A549 (cell line): ENCODE data around the gene ADGRG6. TPM values are rescaled to one million over a fixed set of nuclear protein-coding genes. Genes with fewer than 3 reads are reported as not detected.

Experiments used
- ATAC-seq, 2 experiments: fragments of 200-7000 bp in 1 of 2; fragments of >200 bp in 1 of 2; cut with Nextera tagmentation in 1 of 2; cut with Tn5 transposase in 1 of 2; 3 replicates each; pipeline versions ENCODE4 v1.8.0 to v1.9.1; 2018 to 2020; ENCODE audit warnings: mild to moderate bottlenecking in 1 of 2, moderate library complexity in 1 of 2
- CTCF ChIA-PET: fragments of 300-600 bp; sonication (Branson Sonifier 250); formaldehyde crosslinking; extraction: SDS; loops from one replicate; lab custom pipeline; 2021; ENCODE audit warnings: antibody characterized with exemption, inconsistent platforms; lab: Yijun Ruan, JAX
- POLR2A ChIA-PET: fragments of 350-600 bp; formaldehyde crosslinking; extraction: SDS; loops from one replicate; lab custom pipeline; 2021; ENCODE audit warnings: antibody characterized with exemption, inconsistent platforms; lab: Yijun Ruan, JAX
- DNase-seq, 2 experiments: peaks; one replicate each; pipeline versions ENCODE4 v3.0.0 to v3.0.0-alpha.2; 2011 to 2016; ENCODE audit warnings: low read depth in 1 of 2, low spot score in 1 of 2
- FAIRE-seq: peaks from 2 replicates; lab custom pipeline; 2011; peaks lifted over from hg19 to GRCh38; lab: Jason Lieb, UNC
- H3K27ac ChIP-seq, 2 experiments: fragments of >200 bp; sonication (Bioruptor Twin); formaldehyde crosslinking; 3 replicates each; pipeline ENCODE4 v1.5.1; 2016 to 2017
- H3K4me1 ChIP-seq: fragments of >200 bp; sonication (Bioruptor Twin); formaldehyde crosslinking; 3 replicates; pipeline ENCODE4 v1.6.1; 2016
- H3K4me2 ChIP-seq: fragments of >200 bp; sonication (Bioruptor Twin); formaldehyde crosslinking; 3 replicates; pipeline ENCODE4 v1.6.1; 2016
- H3K4me3 ChIP-seq: fragments of >200 bp; sonication (Bioruptor Twin); formaldehyde crosslinking; 3 replicates; pipeline ENCODE4 v1.5.1; 2016
- H3K9me3 ChIP-seq: fragments of >200 bp; sonication (Bioruptor Twin); formaldehyde crosslinking; 3 replicates; pipeline ENCODE4 v1.6.1; 2016
- BCL3 ChIP-seq: fragments of >200 bp; sonication (Bioruptor Twin); formaldehyde crosslinking; IDR thresholded peaks from 3 replicates; pipeline ENCODE4 v1.6.1; 2016
- BHLHE40 ChIP-seq: IDR thresholded peaks from 2 replicates; pipeline ENCODE4 v1.6.1; 2012; ENCODE audit warnings: low read depth, low read length, inconsistent platforms
- CEBPB ChIP-seq, 2 experiments: fragments of >200 bp in 1 of 2; sonication (Bioruptor Twin) in 1 of 2; formaldehyde crosslinking in 1 of 2; IDR thresholded peaks; 2 replicates each; pipeline ENCODE4 v1.6.1; 2012 to 2016
- CTCF ChIP-seq: fragments of >200 bp; sonication (Bioruptor Twin); formaldehyde crosslinking; IDR thresholded peaks from 3 replicates; pipeline ENCODE4 v1.5.1; 2016
- EHMT2 ChIP-seq: fragments of 200-600 bp; sonication (generic); IDR thresholded peaks from 2 replicates; pipeline ENCODE4 v1.6.1; 2016; ENCODE audit warnings: antibody characterized with exemption, low read depth, mild to moderate bottlenecking, moderate library complexity
- EP300 ChIP-seq, 2 experiments: fragments of >200 bp; sonication (Bioruptor Twin); formaldehyde crosslinking; IDR thresholded peaks; 2 replicates in 1 of 2; 3 replicates in 1 of 2; pipeline ENCODE4 v1.6.1; 2016 to 2017
- FOXS1 ChIP-seq: fragments of 250-450 bp; sonication (Bioruptor Pico); IDR thresholded peaks from 2 replicates; pipeline ENCODE4 v1.5.0; 2020; ENCODE audit warnings: mild to moderate bottlenecking, moderate library complexity
- GATA3 ChIP-seq: IDR thresholded peaks from 2 replicates; pipeline ENCODE4 v1.6.1; 2012; ENCODE audit warnings: borderline replicate concordance
- HMGXB4 ChIP-seq: fragments of 250-450 bp; sonication (Bioruptor Pico); IDR thresholded peaks from 2 replicates; pipeline ENCODE4 v1.5.0; 2021; ENCODE audit warnings: mild to moderate bottlenecking, moderate library complexity, borderline replicate concordance
- HOXB5 ChIP-seq: fragments of 250-450 bp; sonication (Bioruptor Pico); IDR thresholded peaks from 2 replicates; pipeline ENCODE4 v1.5.0; 2020; ENCODE audit warnings: mild to moderate bottlenecking, moderate library complexity
- JUNB ChIP-seq: fragments of >200 bp; sonication (Bioruptor Twin); formaldehyde crosslinking; IDR thresholded peaks from 2 replicates; pipeline ENCODE4 v1.6.1; 2016
- KDM1A ChIP-seq: fragments of 200-600 bp; sonication (generic); IDR thresholded peaks from 2 replicates; pipeline ENCODE4 v1.6.1; 2016; ENCODE audit warnings: low read depth, mild to moderate bottlenecking
- MAZ ChIP-seq: fragments of 150-350 bp; IDR thresholded peaks from 2 replicates; pipeline ENCODE4 v1.6.1; 2014; ENCODE audit warnings: antibody characterized with exemption, low read depth, low read length, borderline replicate concordance
- NR3C1 ChIP-seq: fragments of >200 bp; sonication (Bioruptor Twin); formaldehyde crosslinking; IDR thresholded peaks from 3 replicates; pipeline ENCODE4 v1.6.1; 2017
- POLR2A ChIP-seq: IDR thresholded peaks from 2 replicates; pipeline ENCODE4 v1.6.1; 2012; ENCODE audit warnings: mild to moderate bottlenecking, low read length
- REST ChIP-seq: fragments of 200-600 bp; sonication (generic); IDR thresholded peaks from 2 replicates; pipeline ENCODE4 v1.6.1; 2016; ENCODE audit warnings: antibody characterized with exemption, mild to moderate bottlenecking, moderate library complexity
- RNF2 ChIP-seq: fragments of 200-600 bp; sonication (generic); IDR thresholded peaks from 2 replicates; pipeline ENCODE4 v1.6.1; 2016; ENCODE audit warnings: low read depth, mild to moderate bottlenecking, antibody characterized with exemption, moderate library complexity, borderline replicate concordance
- TP53 ChIP-seq: fragments of 250-450 bp; sonication (Bioruptor Pico); IDR thresholded peaks from 2 replicates; pipeline ENCODE4 v1.5.0; 2021; ENCODE audit warnings: mild to moderate bottlenecking, moderate library complexity
- WGBS: methylation state at CpG from one replicate; pipeline ENCODE4 v1.1.6; 2017; ENCODE audit errors: missing lambda C conversion rate; 5-methylcytosine and 5-hydroxymethylcytosine counted together
- polyA plus RNA-seq, 4 experiments: library from polyadenylated mRNA; depleted of rRNA in 3 of 4; stranded (reverse); fragments of >200 nt; fragmentation: RNase III in 1 of 4; extraction: RNeasy Plus Mini Kit Qiagen cat#74134 plus additional on column Dnase treatment in 1 of 4; gene quantifications; 2 replicates in 3 of 4; 3 replicates in 1 of 4; pipeline ENCODE4 v1.2.3, GENCODE V29; 2011 to 2017
- TF ChIP-seq, protein P1 (sequence below): fragments of 150-350 bp; IDR thresholded peaks from 2 replicates; pipeline ENCODE4 v1.6.1; 2014; ENCODE audit warnings: low read depth, mild to moderate bottlenecking, low read length

ADGRG6 gene
- polyA plus RNA-seq, 2 of the 4 experiments (the other 2 are of a cell fraction) = 55.4 to 181 TPM

GRCh38 chr6:142376800-142377496, 75.1 kb downstream of the ADGRG6 start (continued):
- TF ChIP-seq CTCF = no peak
- TF ChIP-seq MAZ = no peak
- TF ChIP-seq BHLHE40 = no peak
- TF ChIP-seq CEBPB (IDR thresholded peaks at IDR 0.05) = peak in 1 of 2 experiments; percentile 20; a peak in 1 of 4 replicates
- peak; percentile 22; the same call in 1 of the 2 replicates for TF ChIP-seq POLR2A
- TF ChIP-seq, all 56 proteins: peak for 7

DNA sequence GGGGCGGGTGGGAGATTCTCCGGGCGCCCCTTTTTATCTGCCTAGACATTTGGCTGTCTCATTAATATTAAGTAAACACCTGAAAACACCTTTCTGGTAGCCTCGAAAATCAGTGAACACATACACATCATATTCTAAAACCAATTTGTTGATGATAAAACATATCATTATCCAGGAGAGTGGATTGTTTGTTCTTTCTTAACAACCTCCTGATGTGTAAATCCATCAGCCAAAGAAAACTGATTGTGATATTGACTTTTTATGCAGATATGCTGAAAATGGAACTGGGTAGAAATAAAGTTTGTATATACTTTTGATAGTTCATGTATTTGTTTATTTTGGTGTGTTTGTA, 75.7 kb downstream of the ADGRG6 start:
- no peak for ATAC-seq
- ChIA-PET CTCF (interaction anchor here (2.7 to 3.6 kb wide), 2 partner anchors 10 to 76 kb away, joined by 12 to 15 read pairs; partner anchors contain the start of gene ADGRG6), POLR2A (interaction anchor here (0.6 to 5.0 kb wide), 5 partner anchors 16 to 114 kb away, joined by 3 to 35 read pairs (median 5); partner anchors contain the start of gene ADGRG6)
- Histone ChIP-seq H3K4me3 (peak overlapping the region; percentile 9; the same call in 1 of the 3 replicates), H3K9me3 (no peaks in the 10 kb centered on the region), H3K4me1 (peaks cover 87% of the 10 kb centered on the region), H3K27ac (peak overlapping the region; percentile 93 to 94)
- no peak for DNase-seq
- under 1% methylated on average over 4 of the region's 4 CpGs for WGBS
- no peak for FAIRE-seq
- no peak for TF ChIP-seq RNF2
- TF ChIP-seq, protein P1, sequence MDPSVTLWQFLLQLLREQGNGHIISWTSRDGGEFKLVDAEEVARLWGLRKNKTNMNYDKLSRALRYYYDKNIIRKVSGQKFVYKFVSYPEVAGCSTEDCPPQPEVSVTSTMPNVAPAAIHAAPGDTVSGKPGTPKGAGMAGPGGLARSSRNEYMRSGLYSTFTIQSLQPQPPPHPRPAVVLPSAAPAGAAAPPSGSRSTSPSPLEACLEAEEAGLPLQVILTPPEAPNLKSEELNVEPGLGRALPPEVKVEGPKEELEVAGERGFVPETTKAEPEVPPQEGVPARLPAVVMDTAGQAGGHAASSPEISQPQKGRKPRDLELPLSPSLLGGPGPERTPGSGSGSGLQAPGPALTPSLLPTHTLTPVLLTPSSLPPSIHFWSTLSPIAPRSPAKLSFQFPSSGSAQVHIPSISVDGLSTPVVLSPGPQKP = no peak
- 0 out of 3 replicates have a peak, but pooled peaks have one; percentile 2 for TF ChIP-seq BCL3
- no peak for TF ChIP-seq KDM1A
- no peak for TF ChIP-seq TP53
- no peak for TF ChIP-seq REST
- TF ChIP-seq, all 56 proteins: peak for 1
- H3K4me2 ChIP-seq = peak overlapping the region; percentile 92

DNA sequence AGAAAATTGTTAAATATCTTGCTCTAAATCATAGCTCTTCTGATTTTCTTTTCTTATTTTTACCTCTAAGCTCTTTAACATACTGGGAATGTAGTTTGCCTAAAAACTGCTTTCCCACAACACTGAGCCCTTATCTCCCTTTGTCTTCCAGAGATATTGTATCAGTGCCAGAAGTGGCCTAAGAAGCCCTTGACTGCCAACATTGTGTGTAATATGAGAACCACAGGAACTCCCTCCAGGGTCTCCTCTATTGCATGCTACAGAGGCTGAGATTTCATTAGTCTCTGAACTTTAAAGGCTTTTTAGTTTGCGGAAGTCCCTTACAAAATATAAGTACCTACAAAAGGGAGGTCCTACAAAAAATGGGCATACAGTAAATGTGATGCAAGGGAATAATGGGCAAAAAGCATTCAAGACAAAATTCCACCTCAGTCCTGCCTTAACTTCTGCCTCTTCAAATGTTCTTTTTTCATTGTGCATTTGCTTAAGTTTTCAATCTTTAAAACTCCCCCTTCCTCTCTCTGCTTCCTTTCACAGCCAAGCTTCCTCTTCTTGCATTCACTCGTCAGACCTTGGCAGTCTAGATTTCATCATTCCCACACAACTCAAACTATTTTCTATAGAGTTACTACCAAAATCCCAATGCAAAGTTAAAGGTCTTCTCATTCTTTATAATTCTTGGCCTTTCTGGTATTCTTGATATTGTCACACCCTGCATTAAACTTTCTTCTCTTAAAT, 76.5 kb downstream of the ADGRG6 start:
- H3K9me3 ChIP-seq = no peaks in the 10 kb centered on the region
- peak overlapping the region; percentile 92 for H3K4me2 ChIP-seq
- POLR2A ChIA-PET = interaction anchor here (1.5 to 5.0 kb wide), 2 partner anchors 65 to 77 kb away, joined by 5 to 35 read pairs; partner anchors contain the start of gene ADGRG6
- CTCF ChIA-PET = interaction anchor here (0.9 to 3.6 kb wide), 3 partner anchors 10 to 232 kb away, joined by 3 to 15 read pairs (median 12); partner anchors contain the start of genes ADGRG6, NMBR and VTA1
- FAIRE-seq (peak; percentile 28), ATAC-seq (peak; percentile 51 to 58; a peak in 4 of 6 replicates), DNase-seq (peak in 1 of 2 experiments; percentile 83)
- 2% methylated on average over 2 of the region's 2 CpGs for WGBS
- peaks cover 87% of the 10 kb centered on the region for H3K4me1 ChIP-seq
- H3K27ac ChIP-seq = peak overlapping the region; percentile 85 to 94
- no peak overlapping the region for H3K4me3 ChIP-seq
- TF ChIP-seq BHLHE40 (no peak), HMGXB4 (no peak), EHMT2 (no peak), JUNB (peak; percentile 26; the same call in 1 of the 2 replicates), BCL3 (0 out of 3 replicates have a peak, but pooled peaks have one; percentile 56), FOXS1 (no peak), CEBPB (IDR thresholded peaks at IDR 0.05) (peak; percentile 39 to 47; a peak in 2 of 4 replicates), NR3C1 (no peak), GATA3 (peak; percentile 60; the same call in 1 of the 2 replicates), EP300 (IDR thresholded peaks at IDR 0.05) (peak; percentile 40 to 71; a peak in 2 of 5 replicates), HOXB5 (no peak)
